ENCODE results near the gene ST6GALNAC6. TPM values are rescaled to one million over a fixed set of nuclear protein-coding genes. Genes with fewer than 3 reads are reported as not detected.

Gene ST6GALNAC6
- total and polyA plus RNA-seq, 10 donors: 29.0 to 118 (median 71.6) TPM

DNA sequence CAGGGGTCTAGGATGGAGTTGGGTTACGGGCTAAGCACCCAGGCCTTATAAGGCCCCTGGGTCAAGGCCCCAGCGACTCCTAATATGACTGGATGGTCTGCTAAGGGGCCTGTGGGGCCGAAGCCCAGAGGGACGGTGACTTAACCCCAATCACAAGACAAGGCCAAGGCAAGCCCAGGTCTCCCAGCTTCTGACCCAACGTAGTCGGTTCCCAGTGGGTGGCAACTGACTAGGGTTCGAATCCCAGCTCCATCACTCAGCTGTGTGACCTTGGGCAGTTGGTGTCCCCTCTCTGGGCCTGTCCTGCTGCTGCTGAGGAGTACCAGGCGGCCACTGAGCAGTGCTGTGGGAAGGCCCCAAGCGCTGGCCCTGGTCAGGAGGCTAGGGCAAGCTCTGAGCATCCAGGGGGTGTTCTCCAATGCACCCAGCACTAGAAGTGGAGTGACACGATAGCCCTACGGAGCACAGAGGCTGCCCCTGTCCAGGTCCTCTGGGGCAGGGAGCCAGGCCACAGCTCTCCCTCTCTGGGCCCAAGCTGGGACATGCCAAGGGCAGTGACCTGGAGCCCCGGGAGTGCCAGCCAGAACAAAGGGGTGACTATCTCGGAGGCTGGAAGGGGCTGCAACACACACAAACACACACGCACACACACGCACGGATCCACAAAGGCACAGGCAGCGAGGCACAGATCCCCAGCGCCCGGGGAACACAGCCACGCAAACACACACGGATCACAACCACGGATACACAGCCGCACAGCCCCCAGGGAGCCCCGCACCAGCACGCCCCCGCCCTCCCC is 22.4 kb downstream of the ST6GALNAC6 start:
- 32 to 73% (median 40%) methylated on average over 8 to 26 of the region's 26 CpGs for WGBS, 5 donors

DNA sequence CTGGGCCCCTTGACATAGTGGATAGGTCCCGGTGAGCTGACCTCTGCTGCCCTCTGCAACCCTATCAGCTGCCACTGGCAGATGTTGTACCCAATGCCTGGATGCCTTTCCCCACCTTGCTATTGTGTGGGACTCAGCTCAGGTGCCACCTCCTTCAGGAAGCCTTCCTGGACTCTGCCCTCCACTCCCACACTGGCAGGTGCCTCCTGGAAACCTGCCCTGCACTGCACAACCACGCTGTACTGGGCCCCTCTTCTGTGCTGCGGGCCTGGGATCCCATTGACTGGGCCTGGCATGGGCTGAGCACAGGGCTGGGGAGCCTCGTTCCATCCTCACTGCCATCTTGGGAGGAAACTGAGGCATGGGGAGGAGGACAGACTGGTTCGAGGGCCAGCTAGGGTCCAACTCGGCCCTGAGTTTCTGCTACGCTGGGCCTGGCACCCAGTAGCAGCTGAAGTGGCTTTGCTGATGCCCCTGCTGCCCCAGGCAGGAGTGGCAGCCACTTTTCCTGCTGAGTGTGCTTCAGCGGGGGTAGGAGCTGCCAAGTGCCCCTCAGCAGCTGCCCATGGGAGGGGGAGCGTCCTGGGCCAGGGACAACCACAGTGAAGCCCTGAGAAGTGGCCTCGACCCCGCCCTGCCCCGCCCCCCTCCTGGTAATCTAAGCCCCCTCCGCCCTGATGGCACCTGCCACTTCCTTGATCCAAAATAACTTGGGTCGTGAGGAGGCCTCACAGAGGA is 23.2 kb downstream of the ST6GALNAC6 start:
- intact Hi-C loops (cut with DNase I; ENCODE audit: low total_unique reads): no loop called here
- Histone ChIP-seq H3K9me3 (no peaks in the 10 kb centered on the region), H3K4me3 (peak overlapping the region in 4 of 8 donors; percentile 39 to 71 (median 48)), H3K27ac (peak overlapping the region in 6 of 8 donors; percentile 58 to 83 (median 80)), H3K4me1 (peaks cover 14 to 94% (median 48%) of the 10 kb centered on the region in 6 donors), H3K27me3 (replicated peaks in 1 of 7) (peaks cover 0 to 17% (median 4%) of the 10 kb centered on the region in 7 donors), H3K36me3 (peaks cover 0 to 21% (median under 1%) of the 10 kb centered on the region in 6 donors)
- WGBS, 5 donors: 70 to 81% (median 74%) methylated on average over 4 to 14 of the region's 14 CpGs
- DNase-seq: peak; percentile 69
- TF ChIP-seq POLR2AphosphoS5 (IDR thresholded peaks at IDR 0.05) (peak in 1 of 3 donors; percentile 26), POLR2A (IDR thresholded peaks at IDR 0.05) (no peak)
- TF ChIP-seq, protein P1, sequence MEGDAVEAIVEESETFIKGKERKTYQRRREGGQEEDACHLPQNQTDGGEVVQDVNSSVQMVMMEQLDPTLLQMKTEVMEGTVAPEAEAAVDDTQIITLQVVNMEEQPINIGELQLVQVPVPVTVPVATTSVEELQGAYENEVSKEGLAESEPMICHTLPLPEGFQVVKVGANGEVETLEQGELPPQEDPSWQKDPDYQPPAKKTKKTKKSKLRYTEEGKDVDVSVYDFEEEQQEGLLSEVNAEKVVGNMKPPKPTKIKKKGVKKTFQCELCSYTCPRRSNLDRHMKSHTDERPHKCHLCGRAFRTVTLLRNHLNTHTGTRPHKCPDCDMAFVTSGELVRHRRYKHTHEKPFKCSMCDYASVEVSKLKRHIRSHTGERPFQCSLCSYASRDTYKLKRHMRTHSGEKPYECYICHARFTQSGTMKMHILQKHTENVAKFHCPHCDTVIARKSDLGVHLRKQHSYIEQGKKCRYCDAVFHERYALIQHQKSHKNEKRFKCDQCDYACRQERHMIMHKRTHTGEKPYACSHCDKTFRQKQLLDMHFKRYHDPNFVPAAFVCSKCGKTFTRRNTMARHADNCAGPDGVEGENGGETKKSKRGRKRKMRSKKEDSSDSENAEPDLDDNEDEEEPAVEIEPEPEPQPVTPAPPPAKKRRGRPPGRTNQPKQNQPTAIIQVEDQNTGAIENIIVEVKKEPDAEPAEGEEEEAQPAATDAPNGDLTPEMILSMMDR (IDR thresholded peaks at IDR 0.05 in 8 of 11, conservative IDR thresholded peaks at IDR 0.05 in 3 of 11): no peak

More for the DNA sequence above, 22.4 kb downstream of the ST6GALNAC6 start:
- intact Hi-C loops (cut with DNase I; ENCODE audit: low total_unique reads): no loop called here
- Histone ChIP-seq H3K4me3 (peak overlapping the region; percentile 37 to 71 (median 40)), H3K27me3 (replicated peaks in 1 of 7) (peaks cover 0 to 17% (median 4%) of the 10 kb centered on the region in 7 donors), H3K9me3 (no peaks in the 10 kb centered on the region), H3K36me3 (peaks cover 0 to 13% (median 0%) of the 10 kb centered on the region in 6 donors), H3K4me1 (peaks cover 14 to 87% (median 50%) of the 10 kb centered on the region in 6 donors), H3K27ac (peak overlapping the region; percentile 15 to 83 (median 78))
- DNase-seq: peak; percentile 68
- TF ChIP-seq, protein P1 (IDR thresholded peaks at IDR 0.05 in 8 of 11, conservative IDR thresholded peaks at IDR 0.05 in 3 of 11): no peak
- TF ChIP-seq POLR2A (IDR thresholded peaks at IDR 0.05): no peak
- no peak for TF ChIP-seq POLR2AphosphoS5 (IDR thresholded peaks at IDR 0.05)

DNA sequence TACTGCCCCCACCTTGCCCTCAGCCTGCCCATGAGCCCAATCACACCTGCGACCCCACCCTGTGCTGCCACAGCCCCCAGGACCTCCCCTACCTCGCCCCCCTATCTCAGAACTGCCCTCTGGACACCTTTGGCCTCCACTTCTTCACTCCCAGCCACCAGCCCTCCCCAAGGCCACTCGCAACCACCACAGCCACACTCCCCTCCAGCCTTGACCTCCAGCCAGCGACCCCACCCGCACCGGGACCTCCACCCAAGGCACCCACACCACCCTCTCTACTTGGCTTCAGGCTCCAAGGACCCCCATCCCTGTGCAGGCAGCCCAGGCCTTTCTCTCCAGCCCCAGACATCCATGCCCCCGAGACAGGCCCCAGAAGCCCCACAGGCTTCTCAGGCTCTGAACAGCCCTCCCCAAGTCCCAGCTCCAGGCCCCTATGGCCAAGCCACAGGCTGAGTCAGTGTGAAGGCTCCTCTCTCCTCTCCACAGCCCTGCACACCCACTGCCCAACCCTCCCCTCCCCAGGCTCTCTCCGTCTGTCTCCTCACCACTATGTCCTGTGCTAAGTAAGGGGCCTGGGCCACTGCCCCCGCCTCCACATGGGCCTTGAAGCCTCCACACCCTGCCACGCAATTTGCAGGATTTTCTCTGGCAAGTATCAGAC is 24.0 kb downstream of the ST6GALNAC6 start:
- intact Hi-C loops (cut with DNase I; ENCODE audit: low total_unique reads): no loop called here
- peaks cover 14 to 97% (median 47%) of the 10 kb centered on the region in 6 donors for H3K4me1 ChIP-seq
- TF ChIP-seq, protein P1 (IDR thresholded peaks at IDR 0.05 in 8 of 11, conservative IDR thresholded peaks at IDR 0.05 in 3 of 11): no peak
- TF ChIP-seq POLR2A (IDR thresholded peaks at IDR 0.05) (no peak), POLR2AphosphoS5 (IDR thresholded peaks at IDR 0.05) (no peak)
- peak overlapping the region in 6 of 8 donors; percentile 26 to 83 (median 80) for H3K27ac ChIP-seq
- H3K4me3 ChIP-seq: peak overlapping the region in 3 of 8 donors; percentile 42 to 71 (median 54)
- peak; percentile 62 for DNase-seq
- peaks cover 0 to 29% (median 6%) of the 10 kb centered on the region in 6 donors for H3K36me3 ChIP-seq
- H3K9me3 ChIP-seq: no peaks in the 10 kb centered on the region
- H3K27me3 ChIP-seq (replicated peaks in 1 of 7): peaks cover 0 to 17% (median 4%) of the 10 kb centered on the region in 7 donors
- WGBS, 5 donors: 54 to 90% (median 78%) methylated on average over 10 of the region's 10 CpGs

All from spleen (tissue), 11 donors.